HepG2 (cell line): ENCODE measurements around the gene NOXO1. TPM values are rescaled to one million over a fixed set of nuclear protein-coding genes. Genes with fewer than 3 reads are reported as not detected.

Experiments used
- CAMTA2 ChIP-seq: sonication (generic); formaldehyde crosslinking; IDR thresholded peaks from 2 replicates; pipeline ENCODE4 v1.4.0; 2020; ENCODE audit warnings: mild to moderate bottlenecking, missing genetic modification reagents, borderline replicate concordance
- CEBPB ChIP-seq: IDR thresholded peaks from 2 replicates; pipeline ENCODE4 v1.6.1; 2011; ENCODE audit warnings: low read depth, low read length, improper control_type of control experiment, borderline replicate concordance
- CENPT ChIP-seq: sonication (generic); formaldehyde crosslinking; IDR thresholded peaks from 2 replicates; pipeline ENCODE4 v1.8.0; 2022; ENCODE audit warnings: low read depth, mild to moderate bottlenecking, moderate library complexity, missing genetic modification reagents
- EEA1 ChIP-seq: sonication (generic); formaldehyde crosslinking; IDR thresholded peaks from 2 replicates; pipeline ENCODE4 v1.5.1; 2020; ENCODE audit warnings: mild to moderate bottlenecking, missing genetic modification reagents, borderline replicate concordance
- ESRRA ChIP-seq: sonication (generic); formaldehyde crosslinking; IDR thresholded peaks from 2 replicates; pipeline ENCODE4 v1.5.1; 2020; ENCODE audit warnings: mild to moderate bottlenecking, low read depth, missing genetic modification reagents
- HMG20B ChIP-seq: conservative IDR thresholded peaks from 2 replicates; pipeline ENCODE4 v1.6.1; 2016; ENCODE audit warnings: missing genetic modification reagents, missing compliant biosample characterization
- HNRNPH1 ChIP-seq: fragments of 200-400 bp; formaldehyde crosslinking; optimal IDR thresholded peaks from 2 replicates; pipeline ENCODE3; 2017; ENCODE audit warnings: mild to moderate bottlenecking, low read depth, low read length
- KDM3A ChIP-seq: IDR thresholded peaks from 2 replicates; pipeline ENCODE4 v1.6.1; 2018; ENCODE audit warnings: low read depth, missing compliant biosample characterization
- MAFF ChIP-seq: IDR thresholded peaks from 2 replicates; pipeline ENCODE4 v1.6.1; 2011; ENCODE audit warnings: low read depth, low read length, improper control_type of control experiment
- MATR3 ChIP-seq: sonication (generic); formaldehyde crosslinking; IDR thresholded peaks from 2 replicates; pipeline ENCODE4 v1.4.0; 2020; ENCODE audit warnings: missing genetic modification reagents
- MXD1 ChIP-seq: sonication (generic); formaldehyde crosslinking; IDR thresholded peaks from 2 replicates; pipeline ENCODE4 v1.4.0; 2020; ENCODE audit warnings: mild to moderate bottlenecking, missing genetic modification reagents
- NFIB ChIP-seq: sonication (generic); formaldehyde crosslinking; IDR thresholded peaks from 2 replicates; pipeline ENCODE4 v1.9.0; 2021; ENCODE audit warnings: missing genetic modification reagents, mild to moderate bottlenecking, borderline replicate concordance
- POGK ChIP-seq: sonication (generic); formaldehyde crosslinking; conservative IDR thresholded peaks from 2 replicates; pipeline ENCODE4 v1.8.0; 2022; ENCODE audit warnings: mild to moderate bottlenecking, moderate library complexity, missing genetic modification reagents
- POLR2G ChIP-seq: fragments of 200-400 bp; formaldehyde crosslinking; IDR thresholded peaks from 2 replicates; pipeline ENCODE4 v1.6.1; 2018; ENCODE audit warnings: mild to moderate bottlenecking, low read depth, low read length, moderate library complexity
- RFXAP ChIP-seq: sonication (generic); formaldehyde crosslinking; IDR thresholded peaks from 2 replicates; pipeline ENCODE4 v1.4.0; 2020; ENCODE audit warnings: missing genetic modification reagents, borderline replicate concordance
- TCF7 ChIP-seq: sonication (generic); IDR thresholded peaks from 2 replicates; pipeline ENCODE4 v1.6.1; 2016; ENCODE audit warnings: antibody characterized with exemption, low read depth
- TERF1 ChIP-seq: sonication (generic); formaldehyde crosslinking; IDR thresholded peaks from 2 replicates; pipeline ENCODE4 v1.8.0; 2022; ENCODE audit warnings: mild to moderate bottlenecking, missing genetic modification reagents, moderate library complexity
- ZBTB39 ChIP-seq: sonication (generic); formaldehyde crosslinking; IDR thresholded peaks from 2 replicates; pipeline ENCODE4 v1.5.0; 2020; ENCODE audit warnings: missing genetic modification reagents
- ZFP91 ChIP-seq: sonication (generic); formaldehyde crosslinking; IDR thresholded peaks from 2 replicates; pipeline ENCODE4 v1.9.0; 2022; ENCODE audit warnings: missing genetic modification reagents, mild to moderate bottlenecking, borderline replicate concordance
- ZIK1 ChIP-seq: sonication (generic); formaldehyde crosslinking; IDR thresholded peaks from 2 replicates; pipeline ENCODE4 v1.5.0; 2020; ENCODE audit warnings: mild to moderate bottlenecking, low read depth, missing genetic modification reagents, borderline replicate concordance
- ZNF484 ChIP-seq: sonication (generic); formaldehyde crosslinking; IDR thresholded peaks from 2 replicates; pipeline ENCODE4 v1.5.1; 2020; ENCODE audit warnings: mild to moderate bottlenecking, low read depth, missing genetic modification reagents, borderline replicate concordance
- ZNF672 ChIP-seq: sonication (generic); formaldehyde crosslinking; IDR thresholded peaks from 2 replicates; pipeline ENCODE4 v1.8.1; 2022; ENCODE audit warnings: missing genetic modification reagents
- polyA plus RNA-seq, 8 experiments: library from polyadenylated mRNA; depleted of rRNA in 3 of 8; stranded (reverse) in 7 of 8; unstranded in 1 of 8; fragments of >200 nt; fragmentation: Illumina TruSeq in 4 of 8; extraction: Trizol in 4 of 8; gene quantifications; 2 replicates each; pipeline versions ENCODE4 v1.2.1 to v1.2.3, GENCODE V29; 2011 to 2016; ENCODE audit warnings: low read depth in 4 of 8, missing spikeins in 1 of 8, mixed read lengths in 1 of 8; ENCODE audit not compliant: insufficient read depth in 1 of 8
- total RNA-seq, 5 experiments: library from RNA; depleted of rRNA; stranded (reverse); fragments of >200 nt; fragmentation: Illumina TruSeq; extraction: Trizol; gene quantifications; 2 replicates each; pipeline ENCODE4 v1.2.3, GENCODE V29; 2016; ENCODE audit warnings: low read depth in 1 of 5

The NOXO1 gene
- total and polyA plus RNA-seq, 2 of the 13 experiments (the other 11 are each of a cell fraction or from before 2014, with no cell fraction given): 0.69 to 1.4 TPM

- peak; percentile 48; the same call in 1 of the 2 replicates for TF ChIP-seq ZBTB39
- peak; percentile 43; the same call in 1 of the 2 replicates for TF ChIP-seq ESRRA (CRISPR knock-in tag)
- 0 out of 2 replicates have a peak, but pooled peaks have one; percentile 64 for TF ChIP-seq CENPT (CRISPR knock-in tag)
- TF ChIP-seq POLR2G: peak; percentile 60
- TF ChIP-seq HNRNPH1: no peak
- TF ChIP-seq ZIK1 (CRISPR knock-in tag): peak; percentile 94
- TF ChIP-seq ZFP91 (CRISPR knock-in tag): peak; percentile 32; the same call in 1 of the 2 replicates
- TF ChIP-seq MATR3: no peak
- no peak for TF ChIP-seq TCF7
- no peak for TF ChIP-seq ZNF484 (CRISPR knock-in tag)
- no peak for TF ChIP-seq MAFF
- TF ChIP-seq CAMTA2 (CRISPR knock-in tag): no peak
- no peak for TF ChIP-seq CEBPB
- no peak for TF ChIP-seq HMG20B
- peak; percentile 77; the same call in 1 of the 2 replicates for TF ChIP-seq RFXAP (CRISPR knock-in tag)
- peak; percentile 73; the same call in 1 of the 2 replicates for TF ChIP-seq POGK (CRISPR knock-in tag)
- TF ChIP-seq KDM3A (CRISPR knock-in tag): peak; percentile 60; the same call in 1 of the 2 replicates
- no peak for TF ChIP-seq NFIB (CRISPR knock-in tag)
- TF ChIP-seq MXD1 (CRISPR knock-in tag): peak; percentile 82; the same call in 1 of the 2 replicates
- TF ChIP-seq ZNF672: no peak
- TF ChIP-seq TERF1 (CRISPR knock-in tag): peak; percentile 81
- peak; percentile 79; the same call in 1 of the 2 replicates for TF ChIP-seq EEA1 (CRISPR knock-in tag)
Measured at GRCh38 chr16:1929578-1930337, 51.5 kb downstream of the NOXO1 start (continued).
